ENCODE measurements around the gene CFAP77.

CFAP77 gene

GRCh38 chr9:132594412-132594811, 184.4 kb downstream of the CFAP77 start:
- H3K27me3 ChIP-seq (ENCODE audit: low read length) = no peaks in the 10 kb centered on the region
- H3K27ac ChIP-seq (ENCODE audit: low read depth, low read length) = no peak overlapping the region
- TF ChIP-seq CTCF (IDR thresholded peaks at IDR 0.05; ENCODE audit: insufficient read depth, low read length, poor library complexity, severe bottlenecking) = no peak
- no peaks in the 10 kb centered on the region for H3K9me2 ChIP-seq (replicated peaks; ENCODE audit: insufficient read depth, low read length)
- no peaks in the 10 kb centered on the region for H3K36me3 ChIP-seq (ENCODE audit: low read length)
- no peaks in the 10 kb centered on the region for H3K9me3 ChIP-seq (ENCODE audit: insufficient read depth, low read length)
- no peaks in the 10 kb centered on the region for H4K20me1 ChIP-seq (ENCODE audit: low read depth, low read length)
- no peaks in the 10 kb centered on the region for H3F3A ChIP-seq (ENCODE audit: insufficient read depth)
- no peak overlapping the region for H3K4me3 ChIP-seq (ENCODE audit: insufficient read depth, low read length, poor library complexity, severe bottlenecking)
- H3K79me2 ChIP-seq (ENCODE audit: insufficient read depth, low read length) = no peaks in the 10 kb centered on the region
- H2AFZ ChIP-seq (ENCODE audit: low read depth, low read length, severe bottlenecking) = no peak overlapping the region
- no peak overlapping the region for H3K9ac ChIP-seq (ENCODE audit: low read length)
- no peak overlapping the region for H3K4me2 ChIP-seq (ENCODE audit: low read depth, low read length, poor library complexity, severe bottlenecking)

GRCh38 chr9:132595319-132595718, 185.3 kb downstream of the CFAP77 start:
- no peak overlapping the region for H3K27ac ChIP-seq (ENCODE audit: low read depth, low read length)
- H3K79me2 ChIP-seq (ENCODE audit: insufficient read depth, low read length) = no peaks in the 10 kb centered on the region
- H3F3A ChIP-seq (ENCODE audit: insufficient read depth) = no peaks in the 10 kb centered on the region
- no peak for TF ChIP-seq EZH2phosphoT487 (conservative IDR thresholded peaks at IDR 0.05; ENCODE audit: low read length)
- TF ChIP-seq CTCF (IDR thresholded peaks at IDR 0.05; ENCODE audit: insufficient read depth, low read length, poor library complexity, severe bottlenecking) = no peak
- no peak overlapping the region for H3K4me2 ChIP-seq (ENCODE audit: low read depth, low read length, poor library complexity, severe bottlenecking)
- H3K36me3 ChIP-seq (ENCODE audit: low read length) = no peaks in the 10 kb centered on the region
- H3K9me2 ChIP-seq (replicated peaks; ENCODE audit: insufficient read depth, low read length) = no peaks in the 10 kb centered on the region
- H3K4me3 ChIP-seq (ENCODE audit: insufficient read depth, low read length, poor library complexity, severe bottlenecking) = no peak overlapping the region
- no peak overlapping the region for H3K9ac ChIP-seq (ENCODE audit: low read length)
- H3K9me3 ChIP-seq (ENCODE audit: insufficient read depth, low read length) = no peaks in the 10 kb centered on the region
- no peak overlapping the region for H2AFZ ChIP-seq (ENCODE audit: low read depth, low read length, severe bottlenecking)
- no peaks in the 10 kb centered on the region for H4K20me1 ChIP-seq (ENCODE audit: low read depth, low read length)
- no peaks in the 10 kb centered on the region for H3K27me3 ChIP-seq (ENCODE audit: low read length)

GRCh38 chr9:132596200-132596599, 186.2 kb downstream of the CFAP77 start:
- Histone ChIP-seq H3K9me3 (ENCODE audit: insufficient read depth, low read length) (no peaks in the 10 kb centered on the region), H4K20me1 (ENCODE audit: low read depth, low read length) (no peaks in the 10 kb centered on the region), H3K9ac (ENCODE audit: low read length) (no peak overlapping the region), H2AFZ (ENCODE audit: low read depth, low read length, severe bottlenecking) (no peak overlapping the region), H3K4me3 (ENCODE audit: insufficient read depth, low read length, poor library complexity, severe bottlenecking) (no peak overlapping the region), H3K4me2 (ENCODE audit: low read depth, low read length, poor library complexity, severe bottlenecking) (no peak overlapping the region), H3K27ac (ENCODE audit: low read depth, low read length) (no peak overlapping the region), H3K27me3 (ENCODE audit: low read length) (no peaks in the 10 kb centered on the region), H3K36me3 (ENCODE audit: low read length) (no peaks in the 10 kb centered on the region), H3K79me2 (ENCODE audit: insufficient read depth, low read length) (no peaks in the 10 kb centered on the region), H3F3A (ENCODE audit: insufficient read depth) (no peaks in the 10 kb centered on the region), H3K9me2 (replicated peaks; ENCODE audit: insufficient read depth, low read length) (no peaks in the 10 kb centered on the region)
- TF ChIP-seq EZH2phosphoT487 (conservative IDR thresholded peaks at IDR 0.05; ENCODE audit: low read length) (no peak), CTCF (IDR thresholded peaks at IDR 0.05; ENCODE audit: insufficient read depth, low read length, poor library complexity, severe bottlenecking) (no peak)

Measured in SU-DHL-6 (cell line).